Uterus (tissue), 2 donors: Measurements from ENCODE around the gene MYO1A.

Experiments
- CTCF ChIP-seq, 4 experiments: fragments of 200-600 bp in 2 of 4; fragments of 450-650 bp in 2 of 4; sonication (generic) in 2 of 4; IDR thresholded peaks; one replicate each; pipeline ENCODE4 v1.5.1; 2016 to 2019; ENCODE audit warnings: antibody characterized with exemption in 4 of 4, mild to moderate bottlenecking in 2 of 4, moderate library complexity in 1 of 4
- POLR2A ChIP-seq, 2 donors: fragments of 450-650 bp; IDR thresholded peaks; one replicate each; pipeline ENCODE4 v1.6.1; 2016; ENCODE audit warnings: antibody characterized with exemption in 2 of 2, mild to moderate bottlenecking in 1 of 2, moderate library complexity in 1 of 2

GRCh38 chr12:57037264-57037663, 12.7 kb downstream of the MYO1A start:
- no peak for TF ChIP-seq POLR2A (IDR thresholded peaks at IDR 0.05)
- no peak for TF ChIP-seq CTCF (IDR thresholded peaks at IDR 0.05)
